Mesenteric fat pad (tissue), 1 donor: Measurements from ENCODE around the gene MMRN1. TPM values are rescaled to one million over a fixed set of nuclear protein-coding genes. Genes with fewer than 3 reads are reported as not detected.
"Not testable (repeated sequence)": the region's sequence is repeated elsewhere in the genome, so short reads cannot be mapped to it uniquely, and the experiment has no call there.

Experiments used
- DNase-seq: peaks from one replicate; pipeline ENCODE4 v3.0.0-alpha.2; 2020; ENCODE audit warnings: low spot score
- long read RNA-seq: library from polyadenylated mRNA; unstranded; transcript quantifications from one replicate; pipeline ENCODE4 v2.0.0, GENCODE V29; 2020
- total RNA-seq: library from RNA; stranded (reverse); fragmentation: NEBNext Ultra II Directional; extraction: Animal tissue kit (Norgen Biotek cat#: 25700); gene quantifications from one replicate; pipeline ENCODE4 v1.2.1, GENCODE V29; 2021
- donor health status: DM: yes; HTN: yes; CAD: no.

Gene MMRN1
- 16.7 TPM for total RNA-seq
- long read RNA-seq, partial matches to known transcripts, result 2 of 2 reads
- long read RNA-seq, other reads (novel, unspliced or antisense), result 0 of 2 reads

- no peak for DNase-seq
Observed at GRCh38 chr4:89894649-89895550, at the start of gene MMRN1. TSS of gene MMRN1 (plus strand) at chr4:89894854. CDS start at chr4:89894972, 118 bp downstream.

GRCh38 chr4:89847571-89848325, 46.9 kb upstream of the MMRN1 start:
- no peak for DNase-seq

- no peak for DNase-seq
Observed at GRCh38 chr4:89855236-89855635, 39.4 kb upstream of the MMRN1 start.

- DNase-seq, result no peak
Observed at GRCh38 chr4:89860971-89861370, 33.7 kb upstream of the MMRN1 start.

GRCh38 chr4:89863533-89863932, 31.1 kb upstream of the MMRN1 start:
- no peak for DNase-seq

- no peak for DNase-seq
Observed at GRCh38 chr4:89868276-89868675, 26.4 kb upstream of the MMRN1 start.

- no peak for DNase-seq
Observed at GRCh38 chr4:89868999-89869589, 25.6 kb upstream of the MMRN1 start.

- DNase-seq, result no peak
Observed at GRCh38 chr4:89871211-89871610, 23.4 kb upstream of the MMRN1 start.

- no peak for DNase-seq
Observed at GRCh38 chr4:89876548-89876947, 18.1 kb upstream of the MMRN1 start.

GRCh38 chr4:89878611-89879010, 16.0 kb upstream of the MMRN1 start:
- no peak for DNase-seq

- DNase-seq, result no peak
Observed at GRCh38 chr4:89879215-89879614, 15.4 kb upstream of the MMRN1 start.

- no peak for DNase-seq
Observed at GRCh38 chr4:89889289-89889688, 5.4 kb upstream of the MMRN1 start.

GRCh38 chr4:89897867-89898266, 3.2 kb downstream of the MMRN1 start:
- DNase-seq, result no peak

GRCh38 chr4:89898304-89898716, 3.7 kb downstream of the MMRN1 start:
- DNase-seq, result no peak

- no peak for DNase-seq
Observed at GRCh38 chr4:89899152-89899551, 4.5 kb downstream of the MMRN1 start.

- DNase-seq, result no peak
Observed at GRCh38 chr4:89899854-89900253, 5.2 kb downstream of the MMRN1 start.

- DNase-seq, result not testable (repeated sequence)
Observed at GRCh38 chr4:89901808-89902431, 7.3 kb downstream of the MMRN1 start.

- no peak for DNase-seq
Observed at GRCh38 chr4:89904524-89904923, 9.9 kb downstream of the MMRN1 start.

GRCh38 chr4:89906316-89906715, 11.7 kb downstream of the MMRN1 start:
- DNase-seq, result no peak

GRCh38 chr4:89906777-89907521, 12.3 kb downstream of the MMRN1 start:
- DNase-seq, result no peak

- no peak for DNase-seq
Observed at GRCh38 chr4:89909889-89910288, 15.2 kb downstream of the MMRN1 start.
